NCI-H146 treated with DMSO at 0.1 percent for 48 hours (cell line): ENCODE measurements around the gene FNTB.

Source experiments
- DNase-seq: peaks from one replicate; lab custom pipeline; 2025; ENCODE audit not compliant: unreplicated experiment; lab: John Stamatoyannopoulos, UW

The FNTB gene

GRCh38 chr14:65110525-65110924 is 123.8 kb downstream of the FNTB start:
- DNase-seq = no peak
